ENCODE measurements around the gene KCNH8.
A peak's percentile ranks its signal among the peaks of the same experiment; 100 is the strongest.

KCNH8 gene

GRCh38 chr3:19394946-19395345 is 246.6 kb downstream of the KCNH8 start:
- DNase-seq, result no peak

DNA sequence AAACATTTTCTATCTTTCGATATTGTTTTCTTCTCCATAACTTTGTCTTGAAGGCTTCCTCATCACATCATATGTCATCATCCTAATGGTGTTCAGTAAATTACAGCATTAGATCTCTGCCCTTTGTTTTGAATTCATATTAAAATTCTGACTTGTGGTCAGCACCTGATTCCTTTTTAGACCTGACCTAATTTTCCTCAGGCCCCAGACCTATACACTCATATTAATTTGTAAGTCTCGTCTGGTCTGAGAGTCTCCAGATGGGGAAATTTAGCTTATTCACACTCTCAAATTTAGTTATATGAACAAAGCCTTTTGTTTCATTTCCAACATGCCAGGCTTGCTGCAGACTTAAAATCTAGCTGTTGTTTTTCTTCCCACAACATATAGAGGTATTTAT is 248.4 kb downstream of the KCNH8 start:
- no peak for DNase-seq

DNA sequence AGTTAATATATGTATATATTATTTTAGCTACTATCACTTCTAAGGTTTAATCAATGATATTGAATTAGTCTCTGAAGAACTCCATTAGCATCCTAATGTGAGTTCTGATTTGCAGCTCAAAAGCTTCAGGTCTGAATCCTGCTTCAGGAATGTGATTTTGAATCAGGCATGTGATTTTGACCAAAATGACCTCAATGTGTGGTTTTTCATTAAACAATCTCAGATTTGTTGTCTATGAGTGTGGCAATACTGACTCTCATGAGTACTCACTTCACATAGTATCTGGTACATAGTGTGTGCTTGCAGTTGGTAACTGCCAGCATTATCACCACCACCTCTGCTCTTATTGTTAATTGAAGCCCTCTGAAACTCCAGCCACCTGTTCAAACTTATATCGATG is 251.0 kb downstream of the KCNH8 start:
- no peak for DNase-seq

GRCh38 chr3:19399836-19400235 is 251.5 kb downstream of the KCNH8 start:
- no peak for DNase-seq

- no peak for DNase-seq
These were observed 271.8 kb downstream of the KCNH8 start for GRCh38 chr3:19420159-19420558.

- no peak for DNase-seq
These were observed 277.5 kb downstream of the KCNH8 start for GRCh38 chr3:19425825-19426224.

GRCh38 chr3:19427422-19428149 is 279.3 kb downstream of the KCNH8 start:
- no peak for DNase-seq

DNA sequence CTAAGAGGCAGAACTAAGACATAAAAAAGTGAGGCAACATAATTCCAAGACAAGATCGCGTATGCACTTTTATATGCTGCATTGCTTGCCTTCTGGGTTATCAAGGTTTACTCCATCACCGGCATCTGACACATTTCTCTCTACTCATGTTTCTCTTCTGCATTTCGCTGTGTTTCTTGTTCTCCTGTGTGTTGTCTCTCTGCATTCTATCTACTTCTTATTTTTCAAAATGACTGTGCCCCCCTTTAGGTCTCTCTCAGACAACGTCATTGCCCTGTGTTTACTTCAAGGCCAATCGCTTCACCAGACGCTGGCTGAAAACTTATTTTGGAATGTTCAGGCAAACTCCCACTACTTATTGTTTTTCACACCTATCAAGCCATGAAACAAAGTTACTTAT is 280.4 kb downstream of the KCNH8 start:
- DNase-seq, result no peak

DNA sequence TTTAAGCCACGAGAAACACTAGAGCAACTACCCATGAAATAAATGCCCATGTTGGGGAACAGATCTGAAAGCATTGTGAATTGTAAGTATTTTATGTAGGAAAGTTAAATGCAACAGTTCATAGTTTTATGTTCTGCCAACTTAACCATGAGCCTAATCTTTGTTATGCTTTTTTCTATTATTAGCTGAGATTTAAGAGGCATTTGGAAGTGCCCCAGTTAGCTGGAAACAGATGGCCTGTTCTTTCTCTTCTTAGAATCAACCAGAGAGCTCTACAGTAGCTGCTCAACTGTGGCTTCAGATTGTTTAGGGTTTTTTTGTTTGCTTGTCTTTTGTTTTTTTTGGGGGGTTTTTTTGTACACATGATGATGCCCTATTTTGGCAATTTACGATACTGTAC is 284.4 kb downstream of the KCNH8 start:
- DNase-seq, result no peak

DNA sequence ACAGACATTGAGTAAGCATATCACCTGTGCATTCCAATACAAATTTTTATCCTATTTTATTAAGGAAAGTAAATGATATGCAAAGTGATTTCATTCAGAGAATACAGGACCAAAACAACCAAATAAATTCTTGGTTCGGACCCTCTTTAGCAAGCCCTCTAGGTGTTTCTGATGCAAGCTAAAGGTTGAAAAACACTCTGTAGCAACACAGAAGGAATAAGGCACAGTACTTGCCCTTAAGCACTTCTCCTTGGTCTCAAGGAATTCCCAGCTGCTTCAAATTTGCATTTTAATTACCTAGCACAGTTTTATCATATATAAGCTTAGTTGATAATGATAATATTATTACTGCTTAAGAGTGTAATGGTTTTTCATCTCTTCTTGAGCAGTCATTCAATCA is 288.4 kb downstream of the KCNH8 start:
- DNase-seq, result no peak

DNA sequence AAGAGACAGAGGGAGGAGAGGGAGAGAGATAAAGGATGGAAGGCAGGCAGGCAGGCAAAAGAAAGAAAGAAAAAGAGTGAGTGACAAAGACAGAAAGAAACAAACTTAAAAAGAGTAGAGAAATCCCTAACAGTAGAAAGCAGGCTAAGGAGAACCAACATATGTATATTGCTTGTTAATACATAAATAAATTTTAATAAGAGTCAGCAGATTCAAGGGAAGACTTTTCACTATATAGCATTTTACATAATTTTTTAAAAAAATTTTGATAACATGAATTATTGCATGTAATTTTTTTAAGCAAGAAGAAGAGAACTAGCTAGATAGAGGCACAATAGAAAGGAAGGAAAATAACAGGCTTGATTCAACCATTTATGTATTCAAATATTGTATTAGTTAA is 291.6 kb downstream of the KCNH8 start:
- DNase-seq, result no peak

- DNase-seq, result no peak
These were observed 297.8 kb downstream of the KCNH8 start for GRCh38 chr3:19446138-19446537.

DNA sequence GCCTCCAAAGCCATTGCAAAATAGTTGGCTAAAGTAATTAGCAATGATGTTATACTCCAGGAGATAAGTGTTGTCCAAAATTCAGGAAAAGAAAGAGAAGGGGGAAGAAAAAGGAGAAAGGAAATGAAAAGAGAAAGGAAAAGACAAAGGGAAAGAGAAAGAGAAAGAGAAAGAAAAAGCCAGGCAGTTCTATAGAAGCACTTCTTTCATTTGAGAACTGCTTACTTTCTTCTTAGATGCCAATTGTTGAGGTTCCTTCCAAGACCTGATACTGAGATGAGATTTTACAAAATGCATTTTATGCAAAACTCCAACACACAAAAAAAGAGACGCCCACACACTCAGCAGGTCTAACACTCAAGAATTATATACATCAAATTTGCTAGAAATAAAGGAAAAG is 298.4 kb downstream of the KCNH8 start:
- DNase-seq, result no peak

GRCh38 chr3:19455546-19455945 is 307.2 kb downstream of the KCNH8 start:
- DNase-seq, result no peak

- no peak for DNase-seq
These were observed 308.4 kb downstream of the KCNH8 start for GRCh38 chr3:19456738-19457137.

GRCh38 chr3:19457449-19457848 is 309.1 kb downstream of the KCNH8 start:
- DNase-seq, result no peak

DNA sequence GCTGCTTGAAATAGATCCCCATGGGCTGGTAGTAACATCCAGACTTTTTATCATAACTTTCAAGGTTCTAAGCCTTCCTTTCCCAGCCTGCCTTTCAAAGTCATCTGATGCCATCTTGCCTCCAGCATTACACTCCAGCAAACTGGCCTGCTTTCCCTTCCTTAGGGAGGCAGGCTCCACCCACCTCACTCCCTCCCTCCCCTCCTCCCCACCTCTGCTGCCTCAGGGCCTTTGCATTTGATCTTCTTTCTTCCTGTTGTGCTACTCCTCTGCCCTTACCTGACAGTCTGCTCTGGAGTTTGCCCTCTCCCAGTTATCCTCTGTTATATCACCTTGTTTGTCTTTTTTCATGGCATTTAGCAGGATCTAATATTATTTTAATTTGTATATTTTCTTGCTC is 319.5 kb downstream of the KCNH8 start:
- no peak for DNase-seq

- DNase-seq, result no peak
These were observed 322.8 kb downstream of the KCNH8 start for GRCh38 chr3:19471138-19471537.

DNA sequence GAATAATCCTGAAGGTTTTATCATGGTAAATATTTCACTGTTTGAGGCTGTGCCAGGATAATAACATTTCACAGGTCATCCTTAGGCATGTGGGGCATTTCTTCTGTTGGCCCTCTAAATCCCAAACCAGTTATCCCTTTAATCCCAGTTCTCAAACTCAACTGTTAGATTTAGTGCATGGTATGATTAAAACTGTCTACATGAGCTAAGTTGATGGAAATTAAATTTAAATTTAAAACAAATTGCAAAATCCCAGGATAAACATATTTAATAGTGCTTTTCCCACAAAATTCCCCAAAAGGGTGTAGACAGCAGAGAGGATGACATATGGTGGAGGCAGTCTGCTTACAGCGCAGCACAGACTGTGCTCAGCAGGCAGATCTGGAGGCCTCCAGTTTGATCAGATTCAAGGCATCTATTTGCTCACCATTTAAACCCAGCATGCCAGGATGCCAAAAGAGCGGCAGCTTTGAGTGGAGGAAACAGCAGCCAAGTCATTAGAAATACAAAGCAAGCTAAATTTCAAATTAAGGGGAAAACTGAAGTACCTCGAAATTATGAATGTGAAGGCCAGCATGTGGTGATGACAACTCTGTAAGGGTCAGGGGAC is 325.8 kb downstream of the KCNH8 start:
- no peak for DNase-seq

DNA sequence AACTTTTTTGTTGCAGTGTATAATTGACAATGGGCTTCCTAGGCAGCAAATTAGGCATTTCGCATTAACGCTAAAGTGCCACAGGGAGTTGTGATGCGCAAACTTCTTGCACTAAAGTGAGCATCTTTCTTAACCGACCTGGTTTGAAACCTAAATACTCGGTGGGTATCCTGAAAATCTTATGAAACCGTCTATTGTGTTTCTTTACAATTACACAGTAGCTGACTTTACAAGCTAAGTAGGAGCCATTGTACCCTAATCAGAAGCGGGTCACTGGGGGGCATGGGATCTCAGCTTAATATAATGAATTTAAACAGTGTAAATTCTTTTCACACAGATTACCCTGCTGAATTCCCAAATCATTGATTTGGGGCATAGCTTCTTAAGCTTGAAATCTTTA is 328.0 kb downstream of the KCNH8 start:
- DNase-seq, result no peak

DNA sequence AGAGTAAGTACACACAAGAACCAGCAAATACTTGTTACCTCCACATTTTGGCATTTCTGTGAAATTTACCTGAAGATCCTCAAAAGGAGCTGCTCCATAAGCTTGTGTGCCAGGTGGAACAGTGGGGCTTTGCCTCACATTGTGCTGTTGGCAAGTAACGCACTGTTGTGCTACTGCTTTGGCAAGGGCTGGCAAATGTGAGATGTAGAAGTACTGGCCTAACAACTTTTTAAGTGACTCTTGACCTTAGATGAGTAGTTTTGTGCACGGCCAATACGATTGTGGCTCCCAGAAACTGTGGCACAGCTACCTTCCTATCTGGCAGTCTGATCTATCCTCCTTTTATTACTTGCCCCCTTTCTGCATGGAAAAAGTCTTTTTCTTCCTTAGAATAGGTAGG is 337.0 kb downstream of the KCNH8 start:
- peak; percentile 58 for DNase-seq

DNA sequence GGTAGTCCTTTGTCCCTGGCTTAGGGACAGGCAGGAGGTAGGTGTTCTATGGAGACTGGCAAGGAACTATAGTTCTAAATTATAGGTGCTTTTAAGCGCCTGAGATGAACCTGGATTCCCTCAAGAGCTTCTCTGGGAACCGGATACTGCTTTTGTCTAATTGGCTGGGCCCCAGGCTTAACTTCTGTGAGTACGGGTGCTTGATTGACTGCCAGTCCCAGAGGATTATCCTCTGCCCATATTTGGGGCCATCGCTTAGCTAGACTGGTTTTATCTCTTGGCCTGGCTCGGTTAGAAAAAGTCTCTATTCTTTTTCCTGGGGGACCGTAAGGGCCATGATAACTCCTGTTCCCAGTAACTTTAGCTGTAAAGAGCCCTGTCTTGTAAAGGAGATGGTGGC is 339.1 kb downstream of the KCNH8 start:
- DNase-seq, result no peak

DNA sequence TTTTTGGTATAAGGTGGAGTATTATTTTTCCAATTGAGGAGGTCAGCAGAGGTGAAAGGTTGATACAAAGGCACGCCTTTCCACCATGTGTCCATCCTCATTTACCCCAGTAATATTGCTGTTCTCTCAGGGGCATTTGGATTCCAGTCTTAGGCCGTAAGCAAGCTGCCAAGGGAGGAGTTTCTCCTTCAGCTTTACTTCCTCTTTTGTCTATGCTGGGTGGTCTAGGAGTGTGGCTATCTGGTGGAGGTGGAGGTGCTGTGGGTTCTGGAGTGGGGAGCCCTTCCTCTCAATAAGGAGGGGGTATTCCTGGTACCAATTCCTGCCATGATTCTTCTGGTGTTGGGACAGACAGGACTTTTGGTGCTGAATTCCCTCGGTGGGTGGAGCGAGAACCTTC is 340.6 kb downstream of the KCNH8 start:
- DNase-seq, result no peak

GRCh38 chr3:19489936-19490335 is 341.6 kb downstream of the KCNH8 start:
- DNase-seq, result no peak

GRCh38 chr3:19506171-19506570 is 357.9 kb downstream of the KCNH8 start:
- DNase-seq, result no peak

Data from DMS79 treated with DMSO at 0.1 percent for 48 hours (cell line).